HepG2 (cell line): ENCODE measurements around the gene LSR. TPM values are rescaled to one million over a fixed set of nuclear protein-coding genes. Genes with fewer than 3 reads are reported as not detected.

Experiments used
- CEBPZ ChIP-seq: IDR thresholded peaks from 2 replicates; pipeline ENCODE4 v1.6.1; 2012; ENCODE audit warnings: low read length, improper control_type of control experiment
- DNMT1 ChIP-seq: sonication (generic); formaldehyde crosslinking; IDR thresholded peaks from 2 replicates; pipeline ENCODE4 v1.5.1; 2020; ENCODE audit warnings: mild to moderate bottlenecking, missing genetic modification reagents
- HMG20A ChIP-seq: IDR thresholded peaks from 2 replicates; pipeline ENCODE4 v1.6.1; 2016; ENCODE audit warnings: borderline replicate concordance
- HNRNPK ChIP-seq: fragments of 200-400 bp; formaldehyde crosslinking; IDR thresholded peaks from 2 replicates; pipeline ENCODE4 v1.6.1; 2018; ENCODE audit warnings: low read length, low read depth, moderate library complexity, mild to moderate bottlenecking; ENCODE audit not compliant: poor library complexity, severe bottlenecking
- MAX ChIP-seq: IDR thresholded peaks from 2 replicates; pipeline ENCODE4 v1.6.1; 2012; ENCODE audit warnings: inconsistent platforms
- MEIS2 ChIP-seq: sonication (generic); formaldehyde crosslinking; IDR thresholded peaks from 2 replicates; pipeline ENCODE4 v1.9.0; 2021; ENCODE audit warnings: mild to moderate bottlenecking, missing genetic modification reagents
- MLLT10 ChIP-seq: sonication (generic); formaldehyde crosslinking; IDR thresholded peaks from 2 replicates; pipeline ENCODE4 v1.4.0; 2020; ENCODE audit warnings: missing genetic modification reagents
- MYNN ChIP-seq: sonication (generic); formaldehyde crosslinking; IDR thresholded peaks from 2 replicates; pipeline ENCODE4 v1.4.0; 2020; ENCODE audit warnings: mild to moderate bottlenecking, low read depth, missing genetic modification reagents
- NCOA1 ChIP-seq: sonication (generic); formaldehyde crosslinking; IDR thresholded peaks from 2 replicates; pipeline ENCODE4 v1.9.0; 2021; ENCODE audit warnings: missing genetic modification reagents
- PLRG1 ChIP-seq: fragments of 450-650 bp; conservative IDR thresholded peaks from 2 replicates; pipeline ENCODE4 v1.6.1; 2016
- SAFB2 ChIP-seq: sonication (generic); formaldehyde crosslinking; IDR thresholded peaks from 2 replicates; pipeline ENCODE4 v1.5.1; 2020; ENCODE audit warnings: missing genetic modification reagents, low read depth, mild to moderate bottlenecking, borderline replicate concordance
- SIX1 ChIP-seq: sonication (generic); formaldehyde crosslinking; IDR thresholded peaks from 2 replicates; pipeline ENCODE4 v1.4.0; 2020; ENCODE audit warnings: missing genetic modification reagents, borderline replicate concordance
- SP4 ChIP-seq: sonication (generic); formaldehyde crosslinking; IDR thresholded peaks from 2 replicates; pipeline ENCODE4 v1.8.1; 2023; ENCODE audit warnings: mild to moderate bottlenecking, missing genetic modification reagents
- SUZ12 ChIP-seq: fragments of 150-350 bp; IDR thresholded peaks from 2 replicates; pipeline ENCODE4 v1.6.1; 2014; ENCODE audit warnings: low read depth, low read length
- ZEB1 ChIP-seq: IDR thresholded peaks from 2 replicates; pipeline ENCODE4 v1.6.1; 2012; ENCODE audit warnings: mild to moderate bottlenecking, low read depth, inconsistent platforms; ENCODE audit not compliant: insufficient replicate concordance
- ZNF138 ChIP-seq: sonication (generic); formaldehyde crosslinking; IDR thresholded peaks from 2 replicates; pipeline ENCODE4 v1.5.0; 2020; ENCODE audit warnings: mild to moderate bottlenecking, low read depth, missing genetic modification reagents
- ZNF407 ChIP-seq: sonication (generic); formaldehyde crosslinking; IDR thresholded peaks from one replicate; pipeline ENCODE4 v1.5.1; 2020; ENCODE audit warnings: mild to moderate bottlenecking, missing genetic modification reagents; ENCODE audit errors: not compliant biosample characterization
- ZNF629 ChIP-seq: sonication (generic); formaldehyde crosslinking; conservative IDR thresholded peaks from 2 replicates; pipeline ENCODE4 v1.5.0; 2020; ENCODE audit warnings: missing genetic modification reagents
- ZNF678 ChIP-seq: sonication (generic); formaldehyde crosslinking; IDR thresholded peaks from 2 replicates; pipeline ENCODE4 v1.4.0; 2020; ENCODE audit warnings: mild to moderate bottlenecking, missing genetic modification reagents
- polyA plus RNA-seq, 8 experiments: library from polyadenylated mRNA; depleted of rRNA in 3 of 8; stranded (reverse) in 7 of 8; unstranded in 1 of 8; fragments of >200 nt; fragmentation: Illumina TruSeq in 4 of 8; extraction: Trizol in 4 of 8; gene quantifications; 2 replicates each; pipeline versions ENCODE4 v1.2.1 to v1.2.3, GENCODE V29; 2011 to 2016; ENCODE audit warnings: low read depth in 4 of 8, missing spikeins in 1 of 8, mixed read lengths in 1 of 8; ENCODE audit not compliant: insufficient read depth in 1 of 8
- total RNA-seq, 5 experiments: library from RNA; depleted of rRNA; stranded (reverse); fragments of >200 nt; fragmentation: Illumina TruSeq; extraction: Trizol; gene quantifications; 2 replicates each; pipeline ENCODE4 v1.2.3, GENCODE V29; 2016; ENCODE audit warnings: low read depth in 1 of 5

LSR gene
- total and polyA plus RNA-seq, 2 of the 13 experiments (the other 11 are each of a cell fraction or from before 2014, with no cell fraction given), result 29.2 to 79.2 TPM

GRCh38 chr19:35247526-35248309 lies 1.1 kb upstream of the LSR start (continued):
- TF ChIP-seq DNMT1 (CRISPR knock-in tag) (no peak), SIX1 (no peak), SAFB2 (no peak), CEBPZ (no peak), MEIS2 (CRISPR knock-in tag) (no peak; the same call in 1 of the 2 replicates), ZNF629 (CRISPR knock-in tag) (no peak), MAX (peak; percentile 35; the same call in 1 of the 2 replicates), MYNN (no peak), PLRG1 (no peak), SP4 (CRISPR knock-in tag) (no peak), ZNF407 (CRISPR knock-in tag) (no peak), ZNF138 (CRISPR knock-in tag) (no peak), NCOA1 (no peak), ZEB1 (no peak), ZNF678 (CRISPR knock-in tag) (peak; percentile 56; the same call in 1 of the 2 replicates), MLLT10 (no peak), SUZ12 (no peak), HMG20A (CRISPR knock-in tag) (no peak), HNRNPK (no peak)
